MCF 10A (cell line): Measurements from ENCODE around the gene SERPINB7. TPM values are rescaled to one million over a fixed set of nuclear protein-coding genes. Genes with fewer than 3 reads are reported as not detected.
A peak's percentile ranks its signal among the peaks of the same experiment; 100 is the strongest.

Source experiments
- BruUV-seq: library from RNA; stranded (reverse); fragments of 400-500 nt; replicated peaks from 2 replicates; lab custom pipeline; 2021; lab: Mats Ljungman, UMichigan
- CTCF ChIA-PET: fragments of 300-600 bp; sonication (Branson Sonifier 250); formaldehyde crosslinking; extraction: SDS; loops from one replicate; lab custom pipeline; 2021; ENCODE audit warnings: antibody characterized with exemption, inconsistent platforms; lab: Yijun Ruan, JAX
- POLR2A ChIA-PET: fragments of 300-600, 350-650 bp; sonication (Branson Sonifier 250); formaldehyde crosslinking; extraction: SDS; loops from one replicate; lab custom pipeline; 2020; ENCODE audit warnings: antibody characterized with exemption, inconsistent platforms; lab: Yijun Ruan, JAX
- DNase-seq: peaks from one replicate; pipeline ENCODE4 v3.0.0-alpha.2; 2018; ENCODE audit not compliant: unreplicated experiment
- H3K27ac Mint-ChIP-seq: one replicate; pipeline ENCODE4 v1.8.0; 2022; ENCODE audit warnings: mild to moderate bottlenecking, low read depth, mixed read lengths; ENCODE audit not compliant: unreplicated experiment
- H3K27me3 Mint-ChIP-seq: one replicate; pipeline ENCODE4 v1.8.0; 2022; ENCODE audit warnings: mixed read lengths; ENCODE audit not compliant: insufficient read depth, unreplicated experiment
- H3K36me3 Mint-ChIP-seq: one replicate; pipeline ENCODE4 v1.8.0; 2022; ENCODE audit warnings: mild to moderate bottlenecking, moderate library complexity, mixed read lengths; ENCODE audit not compliant: insufficient read depth, unreplicated experiment
- H3K4me1 Mint-ChIP-seq: one replicate; pipeline ENCODE4 v1.8.0; 2022; ENCODE audit warnings: mixed read lengths; ENCODE audit not compliant: insufficient read depth, unreplicated experiment
- H3K4me3 Mint-ChIP-seq: one replicate; pipeline ENCODE4 v1.8.0; 2022; ENCODE audit warnings: mild to moderate bottlenecking, moderate library complexity, mixed read lengths; ENCODE audit not compliant: unreplicated experiment
- H3K9me3 Mint-ChIP-seq: one replicate; pipeline ENCODE4 v1.8.0; 2022; ENCODE audit warnings: mixed read lengths; ENCODE audit not compliant: unreplicated experiment
- intact Hi-C: fragments of 100-400 bp; cut with micrococcal nuclease; formaldehyde crosslinking; loops from 2 replicates; pipeline ENCODE4 v1.14.1; 2022
- total RNA-seq: library from RNA; stranded (reverse); gene quantifications from 2 replicates; pipeline ENCODE4 v1.2.3, GENCODE V29; 2022
- TF ChIP-seq, protein P1 (sequence below): fragments of 200-600 bp; IDR thresholded peaks from one replicate; pipeline ENCODE4 v1.8.0; 2022; ENCODE audit warnings: antibody characterized with exemption, mild to moderate bottlenecking; ENCODE audit not compliant: unreplicated experiment

Gene SERPINB7
- total RNA-seq, 1 experiment from 2014 or later, result 3.0 TPM

DNA sequence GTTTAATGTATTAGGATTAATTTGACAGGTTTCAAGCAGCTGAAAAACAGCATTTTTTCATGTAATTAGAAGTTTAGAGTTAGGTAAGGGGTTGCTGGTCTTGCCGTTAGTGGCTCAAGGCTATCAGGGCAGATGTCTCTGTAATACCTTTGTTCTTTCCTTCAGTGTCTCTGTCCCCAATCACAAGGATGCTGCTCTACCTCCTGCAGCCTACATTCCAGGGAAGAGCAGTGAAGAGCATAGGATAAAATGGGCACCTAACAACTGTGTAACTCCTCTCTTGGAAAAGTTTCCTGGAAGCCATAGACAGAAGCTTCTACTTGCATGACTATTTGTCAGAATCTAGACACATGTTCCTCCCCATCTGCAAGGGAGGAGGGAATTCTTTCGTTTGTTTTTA is 9.4 kb upstream of the SERPINB7 start:
- POLR2A ChIA-PET, result interaction anchor here (4.1 kb wide), 1 partner anchor 11 kb away, joined by 65 read pairs; the partner anchor contains the start of gene SERPINB7
- H3K4me1 Mint-ChIP-seq, result peaks cover 9% of the 10 kb centered on the region
- BruUV-seq, result no TSS peak

GRCh38 chr18:63773551-63773950 is 1.7 kb upstream of the SERPINB7 start:
- ChIA-PET POLR2A (interaction anchor here (8.6 kb wide), 1 partner anchor 10 kb away, joined by 65 read pairs; no protein-coding TSS in a partner anchor), CTCF (no interaction called here)
- H3K4me1 Mint-ChIP-seq, result peaks cover 43% of the 10 kb centered on the region
- H3K4me3 Mint-ChIP-seq, result no peak overlapping the region
- DNase-seq, result no peak
- intact Hi-C loops, result no loop called here
- H3K9me3 Mint-ChIP-seq, result no peaks in the 10 kb centered on the region
- TF ChIP-seq, protein P1, sequence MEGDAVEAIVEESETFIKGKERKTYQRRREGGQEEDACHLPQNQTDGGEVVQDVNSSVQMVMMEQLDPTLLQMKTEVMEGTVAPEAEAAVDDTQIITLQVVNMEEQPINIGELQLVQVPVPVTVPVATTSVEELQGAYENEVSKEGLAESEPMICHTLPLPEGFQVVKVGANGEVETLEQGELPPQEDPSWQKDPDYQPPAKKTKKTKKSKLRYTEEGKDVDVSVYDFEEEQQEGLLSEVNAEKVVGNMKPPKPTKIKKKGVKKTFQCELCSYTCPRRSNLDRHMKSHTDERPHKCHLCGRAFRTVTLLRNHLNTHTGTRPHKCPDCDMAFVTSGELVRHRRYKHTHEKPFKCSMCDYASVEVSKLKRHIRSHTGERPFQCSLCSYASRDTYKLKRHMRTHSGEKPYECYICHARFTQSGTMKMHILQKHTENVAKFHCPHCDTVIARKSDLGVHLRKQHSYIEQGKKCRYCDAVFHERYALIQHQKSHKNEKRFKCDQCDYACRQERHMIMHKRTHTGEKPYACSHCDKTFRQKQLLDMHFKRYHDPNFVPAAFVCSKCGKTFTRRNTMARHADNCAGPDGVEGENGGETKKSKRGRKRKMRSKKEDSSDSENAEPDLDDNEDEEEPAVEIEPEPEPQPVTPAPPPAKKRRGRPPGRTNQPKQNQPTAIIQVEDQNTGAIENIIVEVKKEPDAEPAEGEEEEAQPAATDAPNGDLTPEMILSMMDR, result no peak
- H3K36me3 Mint-ChIP-seq, result no peaks in the 10 kb centered on the region
- no TSS peak for BruUV-seq
- H3K27me3 Mint-ChIP-seq, result no peaks in the 10 kb centered on the region
- H3K27ac Mint-ChIP-seq, result no peak overlapping the region

More for the DNA sequence above, 9.4 kb upstream of the SERPINB7 start:
- peaks cover 8% of the 10 kb centered on the region for H3K9me3 Mint-ChIP-seq
- no peaks in the 10 kb centered on the region for H3K36me3 Mint-ChIP-seq
- H3K4me3 Mint-ChIP-seq, result no peak overlapping the region
- intact Hi-C loops, result no loop called here
- no peak for DNase-seq
- TF ChIP-seq, protein P1, result no peak
- CTCF ChIA-PET, result no interaction called here
- no peak overlapping the region for H3K27ac Mint-ChIP-seq
- no peaks in the 10 kb centered on the region for H3K27me3 Mint-ChIP-seq

GRCh38 chr18:63774511-63774910 is 707 bp upstream of the SERPINB7 start:
- Mint-ChIP-seq H3K4me3 (peak overlapping the region; percentile 24), H3K27ac (peak overlapping the region; percentile 21), H3K36me3 (no peaks in the 10 kb centered on the region), H3K9me3 (no peaks in the 10 kb centered on the region), H3K4me1 (peaks cover 43% of the 10 kb centered on the region), H3K27me3 (no peaks in the 10 kb centered on the region)
- TF ChIP-seq, protein P1, result no peak
- intact Hi-C loops, result no loop called here
- ChIA-PET POLR2A (interaction anchor here (1.2 to 8.6 kb wide), 2 partner anchors 11 to 95 kb away, joined by 3 to 65 read pairs; no protein-coding TSS in a partner anchor), CTCF (interaction anchor here (1.1 to 2.4 kb wide), 2 partner anchors 64 to 161 kb away, joined by 5 to 9 read pairs; no protein-coding TSS in a partner anchor)
- no TSS peak for BruUV-seq
- peak; percentile 8 for DNase-seq

DNA sequence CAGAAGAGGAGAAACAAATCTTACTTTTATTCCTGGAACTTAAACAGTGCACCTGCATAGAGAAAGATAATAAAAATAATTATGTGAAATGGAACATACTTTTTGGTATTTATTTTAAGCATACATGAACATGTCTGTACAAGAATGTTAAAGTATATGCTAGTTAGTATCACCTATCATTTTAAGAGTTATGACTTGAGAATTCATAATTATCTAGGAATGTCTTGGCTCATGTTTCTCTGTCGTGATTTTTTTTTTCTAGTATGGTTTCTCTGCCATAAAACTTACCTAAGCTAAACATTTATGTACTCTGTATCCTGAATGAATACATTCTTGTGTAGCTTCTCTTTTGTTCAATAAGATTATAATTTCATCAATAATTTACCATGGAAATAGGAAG is 4.2 kb downstream of the SERPINB7 start:
- POLR2A ChIA-PET, result interaction anchor here (0.9 to 8.6 kb wide), 6 partner anchors 10 to 191 kb away, joined by 3 to 65 read pairs (median 4); no protein-coding TSS in a partner anchor
- Mint-ChIP-seq H3K27me3 (no peaks in the 10 kb centered on the region), H3K4me3 (no peak overlapping the region), H3K27ac (peak overlapping the region; percentile 49), H3K4me1 (peaks cover 34% of the 10 kb centered on the region), H3K9me3 (no peaks in the 10 kb centered on the region), H3K36me3 (no peaks in the 10 kb centered on the region)
- TF ChIP-seq, protein P1, result no peak
- intact Hi-C loops, result no loop called here
- CTCF ChIA-PET, result interaction anchor here (0.7 to 1.6 kb wide), 4 partner anchors 23 to 261 kb away, joined by 3 to 7 read pairs (median 6); partner anchors contain the start of gene SERPINB13
- no peak for DNase-seq
- BruUV-seq, result no TSS peak
